A549 (cell line): ENCODE measurements around the gene RPP25L. TPM values are rescaled to one million over a fixed set of nuclear protein-coding genes. Genes with fewer than 3 reads are reported as not detected.

Experiments used
- ATAC-seq, 2 experiments: fragments of 200-7000 bp in 1 of 2; fragments of >200 bp in 1 of 2; cut with Nextera tagmentation in 1 of 2; cut with Tn5 transposase in 1 of 2; 3 replicates each; pipeline versions ENCODE4 v1.8.0 to v1.9.1; 2018 to 2020; ENCODE audit warnings: mild to moderate bottlenecking in 1 of 2, moderate library complexity in 1 of 2
- CTCF ChIA-PET: fragments of 300-600 bp; sonication (Branson Sonifier 250); formaldehyde crosslinking; extraction: SDS; loops from one replicate; lab custom pipeline; 2021; ENCODE audit warnings: antibody characterized with exemption, inconsistent platforms; lab: Yijun Ruan, JAX
- POLR2A ChIA-PET: fragments of 350-600 bp; formaldehyde crosslinking; extraction: SDS; loops from one replicate; lab custom pipeline; 2021; ENCODE audit warnings: antibody characterized with exemption, inconsistent platforms; lab: Yijun Ruan, JAX
- DNase-seq, 2 experiments: peaks; one replicate each; pipeline versions ENCODE4 v3.0.0 to v3.0.0-alpha.2; 2011 to 2016; ENCODE audit warnings: low read depth in 1 of 2, low spot score in 1 of 2
- FAIRE-seq: peaks from 2 replicates; lab custom pipeline; 2011; peaks lifted over from hg19 to GRCh38; lab: Jason Lieb, UNC
- H3K27ac ChIP-seq, 2 experiments: fragments of >200 bp; sonication (Bioruptor Twin); formaldehyde crosslinking; 3 replicates each; pipeline ENCODE4 v1.5.1; 2016 to 2017
- H3K4me1 ChIP-seq: fragments of >200 bp; sonication (Bioruptor Twin); formaldehyde crosslinking; 3 replicates; pipeline ENCODE4 v1.6.1; 2016
- H3K4me2 ChIP-seq: fragments of >200 bp; sonication (Bioruptor Twin); formaldehyde crosslinking; 3 replicates; pipeline ENCODE4 v1.6.1; 2016
- H3K4me3 ChIP-seq: fragments of >200 bp; sonication (Bioruptor Twin); formaldehyde crosslinking; 3 replicates; pipeline ENCODE4 v1.5.1; 2016
- H3K9me3 ChIP-seq: fragments of >200 bp; sonication (Bioruptor Twin); formaldehyde crosslinking; 3 replicates; pipeline ENCODE4 v1.6.1; 2016
- BCL3 ChIP-seq: fragments of >200 bp; sonication (Bioruptor Twin); formaldehyde crosslinking; IDR thresholded peaks from 3 replicates; pipeline ENCODE4 v1.6.1; 2016
- BHLHE40 ChIP-seq: IDR thresholded peaks from 2 replicates; pipeline ENCODE4 v1.6.1; 2012; ENCODE audit warnings: low read depth, low read length, inconsistent platforms
- CBX8 ChIP-seq: fragments of 200-600 bp; sonication (generic); IDR thresholded peaks from 2 replicates; pipeline ENCODE4 v1.6.1; 2016
- FOSB ChIP-seq: fragments of 250-450 bp; sonication (Bioruptor Pico); IDR thresholded peaks from 2 replicates; pipeline ENCODE4 v1.5.0; 2020; ENCODE audit warnings: mild to moderate bottlenecking, moderate library complexity
- GATA3 ChIP-seq: IDR thresholded peaks from 2 replicates; pipeline ENCODE4 v1.6.1; 2012; ENCODE audit warnings: borderline replicate concordance
- JUN ChIP-seq, 2 experiments: fragments of >200 bp; sonication (Bioruptor Twin); formaldehyde crosslinking; IDR thresholded peaks; 2 replicates in 1 of 2; 3 replicates in 1 of 2; pipeline ENCODE4 v1.6.1; 2016 to 2017
- KDM5A ChIP-seq: fragments of 200-600 bp; sonication (generic); IDR thresholded peaks from 2 replicates; pipeline ENCODE4 v1.6.1; 2016; ENCODE audit warnings: antibody characterized with exemption, mild to moderate bottlenecking
- MAX ChIP-seq: IDR thresholded peaks from 2 replicates; pipeline ENCODE4 v1.6.1; 2012
- MYC ChIP-seq: IDR thresholded peaks from 2 replicates; pipeline ENCODE4 v1.6.1; 2012; ENCODE audit warnings: mild to moderate bottlenecking, inconsistent platforms, low read length, improper control_type of control experiment, borderline replicate concordance
- NPAS2 ChIP-seq: fragments of 250-450 bp; sonication (Bioruptor Pico); IDR thresholded peaks from 2 replicates; pipeline ENCODE4 v1.8.0; 2022; ENCODE audit warnings: mild to moderate bottlenecking, moderate library complexity, borderline replicate concordance
- NR3C1 ChIP-seq: fragments of >200 bp; sonication (Bioruptor Twin); formaldehyde crosslinking; IDR thresholded peaks from 3 replicates; pipeline ENCODE4 v1.6.1; 2017
- PHF8 ChIP-seq: fragments of 200-600 bp; sonication (generic); IDR thresholded peaks from 2 replicates; pipeline ENCODE4 v1.6.1; 2016; ENCODE audit warnings: low read depth, mild to moderate bottlenecking, antibody characterized with exemption, moderate library complexity, borderline replicate concordance
- POLR2A ChIP-seq: IDR thresholded peaks from 2 replicates; pipeline ENCODE4 v1.6.1; 2012; ENCODE audit warnings: mild to moderate bottlenecking, low read length
- RNF2 ChIP-seq: fragments of 200-600 bp; sonication (generic); IDR thresholded peaks from 2 replicates; pipeline ENCODE4 v1.6.1; 2016; ENCODE audit warnings: low read depth, mild to moderate bottlenecking, antibody characterized with exemption, moderate library complexity, borderline replicate concordance
- ZC3H11A ChIP-seq: fragments of 450-650 bp; IDR thresholded peaks from 2 replicates; pipeline ENCODE4 v1.6.1; 2014; ENCODE audit warnings: antibody characterized with exemption, mild to moderate bottlenecking
- ZSCAN20 ChIP-seq: fragments of 250-450 bp; sonication (Bioruptor Pico); IDR thresholded peaks from 2 replicates; pipeline ENCODE4 v1.8.0; 2022; ENCODE audit warnings: mild to moderate bottlenecking, moderate library complexity
- WGBS: methylation state at CpG from one replicate; pipeline ENCODE4 v1.1.6; 2017; ENCODE audit errors: missing lambda C conversion rate; 5-methylcytosine and 5-hydroxymethylcytosine counted together
- polyA minus RNA-seq: library from RNA; depleted of rRNA, polyadenylated mRNA; stranded (reverse); fragments of >200 nt; gene quantifications from 2 replicates; pipeline ENCODE4 v1.2.3, GENCODE V29; 2011; rRNA and poly(A)+ RNA removed
- polyA plus RNA-seq, 4 experiments: library from polyadenylated mRNA; depleted of rRNA in 3 of 4; stranded (reverse); fragments of >200 nt; fragmentation: RNase III in 1 of 4; extraction: RNeasy Plus Mini Kit Qiagen cat#74134 plus additional on column Dnase treatment in 1 of 4; gene quantifications; 2 replicates in 3 of 4; 3 replicates in 1 of 4; pipeline ENCODE4 v1.2.3, GENCODE V29; 2011 to 2017
- TF ChIP-seq, protein P1 (sequence below): fragments of 450-650 bp; IDR thresholded peaks from 2 replicates; pipeline ENCODE4 v1.6.1; 2014; ENCODE audit warnings: antibody characterized with exemption

RPP25L gene
- polyA plus RNA-seq (2011; rRNA removed) (40.8 and 46.5 TPM in 2 replicates), polyA plus RNA-seq (2017; fragmentation: RNase III; extraction: RNeasy Plus Mini Kit Qiagen cat#74134 plus additional on column Dnase treatment) (36.7 to 41.7 TPM (median 39.8 TPM) in 3 replicates), polyA minus RNA-seq (21.7 and 30.8 TPM in 2 replicates)
- polyA plus RNA-seq (2012; cell fraction: cytosol; rRNA removed) = 70.5 and 84.6 TPM in 2 replicates
- polyA plus RNA-seq (2012; cell fraction: nucleus; rRNA removed) = 66.5 and 75.1 TPM in 2 replicates

DNA sequence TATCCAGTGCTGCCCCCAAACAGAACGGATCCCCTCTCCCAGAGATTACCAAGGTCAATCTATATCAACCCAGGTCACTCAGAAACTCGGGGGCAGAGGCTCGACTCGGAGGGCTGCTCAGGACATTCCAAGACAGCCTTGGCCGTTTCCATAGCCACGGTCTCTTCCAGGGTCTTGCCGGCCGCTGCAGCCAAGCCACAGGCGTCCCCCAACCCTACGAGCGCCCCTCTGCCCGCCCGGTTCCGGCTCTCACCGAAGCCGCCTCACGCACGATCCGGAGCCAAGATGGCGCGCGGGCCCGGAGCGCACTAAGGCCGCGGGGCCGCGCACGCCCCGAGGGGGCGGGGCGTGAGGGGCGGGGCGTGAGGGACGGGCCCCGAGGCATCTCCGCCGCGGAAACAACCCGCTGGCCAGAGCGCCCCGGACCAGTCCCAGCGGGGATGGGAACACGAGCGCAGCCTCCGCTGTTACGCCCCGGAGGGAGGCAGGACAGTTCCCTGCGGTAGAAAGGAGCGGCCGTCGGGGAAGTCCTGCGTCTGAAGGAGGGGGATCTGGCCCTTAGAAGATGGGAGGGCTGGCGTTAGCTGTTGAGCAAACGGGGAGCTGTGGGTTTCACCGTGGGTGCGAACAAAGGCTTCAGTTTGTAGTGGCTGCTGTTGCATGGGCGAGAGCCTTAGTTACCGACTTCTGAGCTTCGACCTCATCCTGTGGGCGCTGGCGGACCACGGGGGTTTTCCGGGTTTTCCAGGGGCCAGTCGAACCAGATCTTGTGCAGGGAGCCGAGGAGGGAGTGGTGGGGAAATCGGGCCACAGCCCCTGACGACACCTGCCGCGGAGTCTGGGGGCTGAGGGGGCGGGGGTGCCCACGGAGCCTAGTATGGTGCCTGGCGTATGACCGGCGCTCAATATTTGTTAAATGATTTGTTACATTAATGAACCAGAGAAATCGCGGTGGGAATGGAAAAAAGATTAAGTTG, at the start of gene RPP25L:
RPP25L (minus strand) TSS at position 287 of the 977 bp plus-strand sequence. CDS start 801 bp downstream, outside the sequence.
- POLR2A ChIA-PET = interaction anchor here (0.6 to 1.1 kb wide), 3 partner anchors 22 to 232 kb away, joined by 3 read pairs; partner anchors contain the start of gene SIGMAR1
- ATAC-seq = peak; percentile 85 to 95
- peak within 1 kb of the TSS; percentile 96 for H3K4me2 ChIP-seq

GRCh38 chr9:34659592-34660253, 47.8 kb upstream of the RPP25L start:
- no peak for FAIRE-seq
- Histone ChIP-seq H3K4me3 (no peak overlapping the region), H3K4me2 (no peak overlapping the region), H3K27ac (no peak overlapping the region), H3K4me1 (peaks cover 5% of the 10 kb centered on the region), H3K9me3 (no peaks in the 10 kb centered on the region)
- POLR2A ChIA-PET = interaction anchor here (0.9 kb wide), 1 partner anchor 13 kb away, joined by 3 read pairs; the partner anchor contains the start of gene GALT
- ATAC-seq = no peak
- no peak for DNase-seq
- 89% methylated on average over 8 of the region's 8 CpGs for WGBS
- CTCF ChIA-PET = interaction anchor here (1.0 to 12.1 kb wide), 4 partner anchors 15 to 407 kb away, joined by 3 to 288 read pairs (median 26); partner anchors contain the start of genes GALT, IL11RA and SIGMAR1
- TF ChIP-seq CBX8 (no peak), KDM5A (no peak), ZSCAN20 (CRISPR knock-in tag) (no peak), MAX (no peak), BHLHE40 (no peak)

More for the DNA sequence above, at the start of gene RPP25L:
- TF ChIP-seq MYC (no peak), MAX (peak; percentile 71), RNF2 (peak; percentile 54; the same call in 1 of the 2 replicates), GATA3 (peak; percentile 8; the same call in 1 of the 2 replicates), ZC3H11A (no peak), POLR2A (peak; percentile 90), FOSB (no peak), NPAS2 (CRISPR knock-in tag) (no peak), BCL3 (peak; percentile 86), PHF8 (peak; percentile 87), BHLHE40 (no peak), JUN (IDR thresholded peaks at IDR 0.05) (peak; percentile 89 to 91), NR3C1 (no peak)
- TF ChIP-seq, protein P1, sequence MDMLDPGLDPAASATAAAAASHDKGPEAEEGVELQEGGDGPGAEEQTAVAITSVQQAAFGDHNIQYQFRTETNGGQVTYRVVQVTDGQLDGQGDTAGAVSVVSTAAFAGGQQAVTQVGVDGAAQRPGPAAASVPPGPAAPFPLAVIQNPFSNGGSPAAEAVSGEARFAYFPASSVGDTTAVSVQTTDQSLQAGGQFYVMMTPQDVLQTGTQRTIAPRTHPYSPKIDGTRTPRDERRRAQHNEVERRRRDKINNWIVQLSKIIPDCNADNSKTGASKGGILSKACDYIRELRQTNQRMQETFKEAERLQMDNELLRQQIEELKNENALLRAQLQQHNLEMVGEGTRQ = no peak
- Histone ChIP-seq H3K4me1 (peaks cover 18% of the 10 kb centered on the region; the same call in 1 of the 3 replicates), H3K9me3 (no peaks in the 10 kb centered on the region), H3K27ac (peak within 1 kb of the TSS; percentile 91 to 94), H3K4me3 (peak within 1 kb of the TSS; percentile 75)
- no peak for FAIRE-seq
- WGBS = 2% methylated on average over 44 of the region's 77 CpGs
- DNase-seq = peak; percentile 78 to 86
- CTCF ChIA-PET = interaction anchor here (0.7 to 17.0 kb wide), 15 partner anchors 9 to 152 kb away, joined by 3 to 429 read pairs (median 5); partner anchors contain the start of genes ARID3C, GALT and SIGMAR1
